ENCODE data around the gene DNAJC16. TPM values are rescaled to one million over a fixed set of nuclear protein-coding genes. Genes with fewer than 3 reads are reported as not detected.

The DNAJC16 gene
- total RNA-seq, 1 donor from 2014 or later = 22.8 TPM

DNA sequence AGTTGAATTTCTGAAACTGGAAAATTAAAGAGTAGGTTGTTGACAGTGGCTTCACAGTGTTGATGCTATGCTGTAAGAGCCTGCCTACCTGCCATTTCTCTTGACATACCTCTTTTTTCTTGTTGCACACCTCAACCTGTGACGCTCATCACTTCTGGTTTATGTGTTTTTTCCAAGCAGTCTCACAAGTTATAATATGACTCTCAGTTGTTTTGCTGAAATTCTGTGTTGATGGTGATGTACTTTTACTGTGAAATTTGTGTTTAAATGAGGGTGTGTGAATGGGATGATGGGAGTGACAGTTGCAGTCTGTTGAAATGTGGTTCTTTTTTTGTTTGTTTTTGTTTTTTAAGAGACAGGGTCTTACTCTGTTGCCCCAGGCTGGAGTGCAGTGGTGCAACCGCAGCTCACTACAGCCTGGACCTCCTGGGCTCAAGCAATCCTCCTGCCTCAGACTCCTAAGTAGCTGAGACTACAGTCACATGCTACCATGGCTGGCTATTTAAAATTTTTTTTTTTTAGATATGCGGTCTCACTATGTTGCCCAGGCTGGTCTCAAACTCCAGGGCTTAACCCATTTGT, 97.6 kb downstream of the DNAJC16 start:
- peaks cover 3% of the 10 kb centered on the region for H3K36me3 Mint-ChIP-seq (ENCODE audit: low read depth)
- H3K27me3 Mint-ChIP-seq (ENCODE audit: low read depth) = no peaks in the 10 kb centered on the region
- H3K4me1 Mint-ChIP-seq (ENCODE audit: low read depth) = peaks cover 48% of the 10 kb centered on the region
- H3K27ac Mint-ChIP-seq (ENCODE audit: unreplicated experiment) = no peak overlapping the region
- no peak overlapping the region for H3K4me3 Mint-ChIP-seq (ENCODE audit: unreplicated experiment)
- no peak for DNase-seq (ENCODE audit: low spot score)
- TF ChIP-seq, protein P1, sequence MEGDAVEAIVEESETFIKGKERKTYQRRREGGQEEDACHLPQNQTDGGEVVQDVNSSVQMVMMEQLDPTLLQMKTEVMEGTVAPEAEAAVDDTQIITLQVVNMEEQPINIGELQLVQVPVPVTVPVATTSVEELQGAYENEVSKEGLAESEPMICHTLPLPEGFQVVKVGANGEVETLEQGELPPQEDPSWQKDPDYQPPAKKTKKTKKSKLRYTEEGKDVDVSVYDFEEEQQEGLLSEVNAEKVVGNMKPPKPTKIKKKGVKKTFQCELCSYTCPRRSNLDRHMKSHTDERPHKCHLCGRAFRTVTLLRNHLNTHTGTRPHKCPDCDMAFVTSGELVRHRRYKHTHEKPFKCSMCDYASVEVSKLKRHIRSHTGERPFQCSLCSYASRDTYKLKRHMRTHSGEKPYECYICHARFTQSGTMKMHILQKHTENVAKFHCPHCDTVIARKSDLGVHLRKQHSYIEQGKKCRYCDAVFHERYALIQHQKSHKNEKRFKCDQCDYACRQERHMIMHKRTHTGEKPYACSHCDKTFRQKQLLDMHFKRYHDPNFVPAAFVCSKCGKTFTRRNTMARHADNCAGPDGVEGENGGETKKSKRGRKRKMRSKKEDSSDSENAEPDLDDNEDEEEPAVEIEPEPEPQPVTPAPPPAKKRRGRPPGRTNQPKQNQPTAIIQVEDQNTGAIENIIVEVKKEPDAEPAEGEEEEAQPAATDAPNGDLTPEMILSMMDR (IDR thresholded peaks at IDR 0.05) = no peak
- H3K9me3 Mint-ChIP-seq (ENCODE audit: low read depth) = no peaks in the 10 kb centered on the region

DNA sequence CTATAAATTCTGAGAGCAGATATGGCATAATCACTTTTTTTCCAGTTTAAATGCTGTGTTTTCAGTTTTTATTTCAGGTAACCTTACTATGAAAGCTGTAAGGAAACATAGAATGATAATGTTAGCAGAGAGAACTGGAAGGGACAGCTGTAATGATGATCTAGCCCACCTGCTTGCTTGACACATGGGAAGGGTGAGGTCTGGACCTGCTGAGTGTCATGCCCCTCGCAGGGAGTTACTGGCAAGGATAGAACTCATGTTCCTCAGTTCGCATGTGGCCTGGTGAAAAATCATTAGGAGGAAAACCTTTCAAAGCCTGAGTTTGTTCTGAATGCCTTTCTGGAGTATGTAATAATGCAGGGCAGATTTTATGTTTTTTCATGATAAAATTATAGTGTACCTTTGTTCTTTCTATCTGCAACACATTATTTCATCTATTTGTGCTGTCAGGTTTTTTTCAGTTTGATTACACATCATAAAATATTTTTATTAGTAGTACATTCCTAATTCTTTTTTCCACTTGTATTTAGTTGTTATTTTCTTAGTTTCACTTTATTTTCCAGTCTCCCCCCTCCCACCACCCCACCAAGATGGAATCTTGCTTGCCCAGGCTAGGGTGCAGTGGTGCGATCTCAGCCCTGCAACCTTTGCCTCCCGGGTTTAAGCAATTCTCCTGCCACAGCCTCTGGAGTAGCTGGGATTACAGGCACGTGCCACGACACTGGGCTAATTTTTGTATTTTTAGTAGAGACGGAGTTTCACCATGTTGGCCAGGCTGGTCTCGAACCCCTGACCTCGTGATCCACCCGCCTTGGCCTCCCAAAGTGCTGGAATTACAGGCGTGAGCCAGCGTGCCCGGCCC, 98.6 kb downstream of the DNAJC16 start:
- peaks cover 8% of the 10 kb centered on the region for H3K36me3 Mint-ChIP-seq (ENCODE audit: low read depth)
- H3K27me3 Mint-ChIP-seq (ENCODE audit: low read depth) = no peaks in the 10 kb centered on the region
- TF ChIP-seq, protein P1 (IDR thresholded peaks at IDR 0.05) = no peak
- no peak for DNase-seq (ENCODE audit: low spot score)
- no peak overlapping the region for H3K4me3 Mint-ChIP-seq (ENCODE audit: unreplicated experiment)
- H3K4me1 Mint-ChIP-seq (ENCODE audit: low read depth) = peaks cover 40% of the 10 kb centered on the region
- no peak overlapping the region for H3K27ac Mint-ChIP-seq (ENCODE audit: unreplicated experiment)
- H3K9me3 Mint-ChIP-seq (ENCODE audit: low read depth) = no peaks in the 10 kb centered on the region

Other genes with a start within 250 kb of the DNAJC16 start
- gene EFHD2, start 117.0 kb upstream of the DNAJC16 start, total RNA-seq = 7.9 to 10.4 TPM (median 9.6 TPM) in 3 replicates
- gene CTRC, start 88.4 kb upstream of the DNAJC16 start, total RNA-seq = not detected in 3 replicates
- not detected in 3 replicates for gene CELA2A, start 70.1 kb upstream of the DNAJC16 start, total RNA-seq
- not detected in 3 replicates for gene CELA2B, start 50.7 kb upstream of the DNAJC16 start, total RNA-seq
- 7.6 to 11.6 TPM (median 9.7 TPM) in 3 replicates for gene CASP9, start 2.6 kb upstream of the DNAJC16 start, total RNA-seq
- 0.68 to 1.1 TPM (median 0.82 TPM) in 3 replicates for gene AGMAT, start 58.2 kb downstream of the DNAJC16 start, total RNA-seq
- 17.5 to 23.2 TPM (median 20.0 TPM) in 3 replicates for gene DDI2, start 90.6 kb downstream of the DNAJC16 start, total RNA-seq
- gene PLEKHM2, start 157.5 kb downstream of the DNAJC16 start, total RNA-seq = 63.6 to 68.3 TPM (median 66.0 TPM) in 3 replicates
- gene SLC25A34, start 209.4 kb downstream of the DNAJC16 start, total RNA-seq = 0.90 to 1.9 TPM (median 1.3 TPM) in 3 replicates
- not detected in 3 replicates for gene TMEM82, start 215.7 kb downstream of the DNAJC16 start, total RNA-seq
- gene FBLIM1, start 231.9 kb downstream of the DNAJC16 start, total RNA-seq = 191 to 492 TPM (median 490 TPM) in 3 replicates

Data from chondrocyte (in vitro differentiated cells).